Skeletal muscle satellite cell (primary cell): ENCODE measurements around the gene PCED1A.
A peak's percentile ranks its signal among the peaks of the same experiment; 100 is the strongest.

ENCODE experiments used
- H3K27me3 ChIP-seq: 2 replicates; pipeline ENCODE4 v1.7.0; 2013; ENCODE audit warnings: low read length; ENCODE audit not compliant: control insufficient read depth, insufficient read depth
- H3K36me3 ChIP-seq: 2 replicates; pipeline ENCODE4 v1.7.0; 2013; ENCODE audit warnings: mild to moderate bottlenecking, control low read depth, low read length; ENCODE audit not compliant: insufficient read depth
- H3K4me1 ChIP-seq: 2 replicates; pipeline ENCODE4 v1.7.0; 2013; ENCODE audit warnings: low read length; ENCODE audit not compliant: control insufficient read depth, insufficient read depth
- H3K4me2 ChIP-seq: 2 replicates; pipeline ENCODE4 v1.7.0; 2013; ENCODE audit warnings: mild to moderate bottlenecking, low read length
- H3K4me3 ChIP-seq: 2 replicates; pipeline ENCODE4 v1.7.0; 2013; ENCODE audit warnings: low read length
- H3K9ac ChIP-seq: 2 replicates; pipeline ENCODE4 v1.7.0; 2013; ENCODE audit warnings: mild to moderate bottlenecking, low read depth, low read length, moderate library complexity
- H3K9me3 ChIP-seq: replicated peaks from 2 replicates; pipeline ENCODE4 v1.7.0; 2013; ENCODE audit warnings: mild to moderate bottlenecking, control low read depth, low read length

Gene PCED1A

DNA sequence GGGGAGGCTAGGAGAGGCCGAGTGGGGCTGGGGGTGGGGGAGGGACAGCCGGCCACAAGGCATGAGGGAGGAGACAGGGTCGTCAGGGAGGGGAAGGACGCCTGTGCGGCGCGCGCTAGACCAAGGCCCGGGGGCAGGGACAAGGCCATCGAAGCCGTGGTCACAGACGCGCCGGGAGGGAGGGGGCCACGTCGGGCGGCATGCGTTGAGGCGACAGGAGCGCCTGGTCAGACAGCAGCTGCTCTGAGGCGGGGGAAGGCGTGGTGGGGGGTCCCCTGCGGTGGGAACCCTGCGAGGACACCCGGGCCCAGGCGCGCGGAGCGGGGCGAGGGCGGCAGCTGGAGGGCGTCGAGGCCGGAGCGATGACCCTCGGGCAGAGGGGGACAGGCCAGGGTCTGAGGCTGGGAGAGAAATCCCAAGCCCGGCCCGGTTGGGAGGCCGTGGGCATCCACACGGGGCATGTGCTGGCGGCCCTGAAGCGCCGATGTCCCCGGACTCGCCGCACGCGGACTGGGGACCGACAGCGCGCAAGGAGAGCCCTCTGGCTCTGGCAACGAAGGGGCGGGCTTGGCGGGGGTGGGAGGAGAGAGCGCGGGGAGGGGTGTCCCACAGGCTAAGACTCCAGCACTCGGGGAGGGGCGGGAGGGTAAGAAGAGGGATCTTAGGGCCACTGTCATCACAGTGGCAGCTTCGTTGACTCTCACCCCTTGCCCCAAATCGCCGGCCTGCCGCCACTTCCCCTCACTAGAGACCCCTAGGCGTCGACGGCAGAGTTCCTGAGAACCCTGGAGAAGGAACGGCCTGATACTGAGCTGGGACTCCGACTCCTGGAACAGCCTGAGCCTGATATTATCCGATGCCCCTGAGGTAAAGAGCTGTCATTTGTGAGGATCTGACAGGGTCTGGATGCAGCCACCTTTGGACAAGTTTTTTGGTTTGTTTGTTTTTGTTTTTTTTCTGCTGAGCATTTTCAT, 19.3 kb downstream of the PCED1A start:
- no peak overlapping the region for H3K4me2 ChIP-seq
- H3K4me1 ChIP-seq, result peaks cover 10% of the 10 kb centered on the region
- H3K9ac ChIP-seq, result no peak overlapping the region
- H3K4me3 ChIP-seq, result no peak overlapping the region
- H3K27me3 ChIP-seq, result peaks cover 34% of the 10 kb centered on the region
- H3K36me3 ChIP-seq, result no peaks in the 10 kb centered on the region
- no peaks in the 10 kb centered on the region for H3K9me3 ChIP-seq

GRCh38 chr20:2820084-2820895, 20.2 kb downstream of the PCED1A start:
- H3K9ac ChIP-seq, result no peak overlapping the region
- H3K27me3 ChIP-seq, result peaks cover 27% of the 10 kb centered on the region
- H3K4me1 ChIP-seq, result peaks cover 13% of the 10 kb centered on the region
- peak overlapping the region; percentile 24 for H3K4me2 ChIP-seq
- H3K4me3 ChIP-seq, result no peak overlapping the region
- no peaks in the 10 kb centered on the region for H3K36me3 ChIP-seq
- H3K9me3 ChIP-seq, result no peaks in the 10 kb centered on the region

DNA sequence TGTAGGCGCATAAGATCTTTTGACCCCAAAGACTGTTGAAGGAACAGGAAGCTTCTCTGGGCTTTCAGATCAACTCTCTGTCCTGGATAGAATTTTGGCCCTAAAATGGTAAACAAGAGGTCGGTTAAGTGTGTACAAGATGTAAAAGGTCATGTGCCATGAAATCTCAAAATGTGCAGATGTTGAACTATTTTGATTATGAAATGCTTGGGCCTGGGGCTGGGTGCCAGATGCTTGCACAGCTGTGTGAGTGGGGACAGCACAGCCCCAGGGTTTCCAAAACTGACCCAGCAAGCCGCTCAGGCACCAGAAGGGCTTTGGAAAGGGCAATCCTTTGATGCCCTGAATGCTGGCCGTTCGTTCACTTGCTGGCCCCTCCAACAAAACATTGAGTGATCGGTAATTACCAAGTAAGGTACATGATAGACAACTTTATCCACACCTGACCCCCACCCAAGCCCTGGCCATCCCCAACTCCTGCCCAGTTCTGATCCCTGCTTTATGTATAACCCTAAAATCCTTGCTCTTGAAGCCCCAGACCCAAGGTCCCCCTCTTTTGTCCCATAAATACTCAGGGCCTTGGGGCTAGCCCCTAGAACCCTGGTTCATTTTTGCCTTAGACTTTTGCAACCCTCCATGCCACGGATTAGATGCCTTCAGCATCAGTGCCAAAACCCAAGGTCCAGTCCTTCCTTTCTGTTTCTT, 22.4 kb downstream of the PCED1A start:
- Histone ChIP-seq H3K36me3 (no peaks in the 10 kb centered on the region), H3K4me2 (no peak overlapping the region), H3K9ac (no peak overlapping the region), H3K9me3 (no peaks in the 10 kb centered on the region), H3K4me3 (no peak overlapping the region), H3K27me3 (peaks cover 27% of the 10 kb centered on the region), H3K4me1 (peaks cover 28% of the 10 kb centered on the region)

GRCh38 chr20:2817341-2817726, 23.1 kb downstream of the PCED1A start:
- H3K4me3 ChIP-seq, result no peak overlapping the region
- no peak overlapping the region for H3K4me2 ChIP-seq
- no peaks in the 10 kb centered on the region for H3K36me3 ChIP-seq
- H3K27me3 ChIP-seq, result peaks cover 27% of the 10 kb centered on the region
- H3K9ac ChIP-seq, result no peak overlapping the region
- H3K4me1 ChIP-seq, result peaks cover 28% of the 10 kb centered on the region
- no peaks in the 10 kb centered on the region for H3K9me3 ChIP-seq

- Histone ChIP-seq H3K27me3 (peaks cover 27% of the 10 kb centered on the region), H3K9me3 (no peaks in the 10 kb centered on the region), H3K4me3 (no peak overlapping the region), H3K4me1 (peaks cover 28% of the 10 kb centered on the region), H3K9ac (no peak overlapping the region), H3K36me3 (no peaks in the 10 kb centered on the region), H3K4me2 (no peak overlapping the region)
Measured at GRCh38 chr20:2816583-2817340, 23.7 kb downstream of the PCED1A start.

DNA sequence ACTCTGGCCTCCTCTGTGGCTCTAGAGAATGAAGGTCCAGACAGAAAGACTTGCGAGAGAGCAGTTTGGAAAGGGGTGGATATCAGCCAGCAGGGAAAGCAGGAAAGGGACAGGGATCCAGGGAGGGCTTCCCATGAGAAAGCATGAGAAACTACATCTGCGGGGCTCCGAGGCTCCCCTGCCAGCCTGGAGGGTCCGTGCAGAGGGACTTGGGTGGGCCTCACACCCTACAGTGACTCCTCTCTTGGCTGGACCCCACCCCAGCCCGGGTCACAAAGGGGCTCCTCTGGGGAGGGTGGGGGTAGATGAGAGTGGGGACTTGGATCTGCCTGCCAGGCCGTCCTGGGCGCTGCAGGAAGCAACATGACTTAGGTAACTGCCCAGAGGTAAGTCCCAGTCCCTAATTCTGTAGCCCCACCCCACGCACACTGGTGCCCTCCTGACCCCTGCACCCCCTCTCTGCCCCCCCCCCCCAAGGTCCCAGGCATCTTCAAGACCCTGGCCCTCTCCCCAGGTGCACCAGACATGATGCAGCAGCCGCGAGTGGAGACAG, 24.3 kb downstream of the PCED1A start, which contains the start of gene TMEM239:
Gene TMEM239, plus strand, starts transcription at position 335 of the 553 bp plus-strand sequence. Its CDS starts 191 bp downstream, at position 526.
- peaks cover 28% of the 10 kb centered on the region for H3K4me1 ChIP-seq
- peak within 1 kb of the TSS; percentile 54 for H3K4me2 ChIP-seq
- no peak within 1 kb of the TSS for H3K9ac ChIP-seq
- no peak within 1 kb of the TSS for H3K4me3 ChIP-seq
- H3K9me3 ChIP-seq, result no peaks in the 10 kb centered on the region
- peaks cover 21% of the 10 kb centered on the region for H3K27me3 ChIP-seq
- no peaks in the 10 kb centered on the region for H3K36me3 ChIP-seq

DNA sequence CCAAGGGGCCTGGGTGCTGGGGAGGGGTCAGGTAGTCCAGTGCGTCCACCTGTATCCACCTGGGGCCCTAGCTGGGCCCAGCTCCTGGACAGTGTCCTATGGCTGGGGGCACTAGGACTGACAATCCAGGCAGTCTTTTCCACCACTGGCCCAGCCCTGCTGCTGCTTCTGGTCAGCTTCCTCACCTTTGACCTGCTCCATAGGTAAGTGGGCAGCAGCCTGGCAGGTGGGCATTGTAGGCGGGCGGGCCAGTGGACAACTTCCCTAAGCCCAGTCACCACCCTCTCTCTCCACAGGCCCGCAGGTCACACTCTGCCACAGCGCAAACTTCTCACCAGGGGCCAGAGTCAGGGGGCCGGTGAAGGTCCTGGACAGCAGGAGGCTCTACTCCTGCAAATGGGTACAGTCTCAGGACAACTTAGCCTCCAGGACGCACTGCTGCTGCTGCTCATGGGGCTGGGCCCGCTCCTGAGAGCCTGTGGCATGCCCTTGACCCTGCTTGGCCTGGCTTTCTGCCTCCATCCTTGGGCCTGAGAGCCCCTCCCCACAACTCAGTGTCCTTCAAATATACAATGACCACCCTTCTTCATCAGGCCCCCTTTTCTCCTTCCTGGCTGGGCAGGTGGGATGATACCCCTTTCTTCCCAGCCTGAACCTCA, 25.1 kb downstream of the PCED1A start:
- Histone ChIP-seq H3K4me2 (peak overlapping the region; percentile 54), H3K9ac (no peak overlapping the region), H3K27me3 (peaks cover 16% of the 10 kb centered on the region), H3K4me3 (no peak overlapping the region), H3K36me3 (no peaks in the 10 kb centered on the region), H3K9me3 (no peaks in the 10 kb centered on the region), H3K4me1 (peaks cover 26% of the 10 kb centered on the region)

GRCh38 chr20:2814587-2815051, 25.8 kb downstream of the PCED1A start, which contains the start of gene C20orf141:
TSS of gene C20orf141 (plus strand) at chr20:2814987. CDS start at chr20:2815185, 198 bp downstream.
- no peak within 1 kb of the TSS for H3K9ac ChIP-seq
- no peaks in the 10 kb centered on the region for H3K36me3 ChIP-seq
- H3K9me3 ChIP-seq, result no peaks in the 10 kb centered on the region
- H3K4me3 ChIP-seq, result no peak within 1 kb of the TSS
- peak within 1 kb of the TSS; percentile 54 for H3K4me2 ChIP-seq
- H3K4me1 ChIP-seq, result peaks cover 19% of the 10 kb centered on the region
- H3K27me3 ChIP-seq, result peaks cover 10% of the 10 kb centered on the region

GRCh38 chr20:2814076-2814475, 26.4 kb downstream of the PCED1A start:
- Histone ChIP-seq H3K4me3 (no peak overlapping the region), H3K27me3 (peaks cover 8% of the 10 kb centered on the region), H3K4me2 (peak overlapping the region; percentile 36), H3K4me1 (peaks cover 18% of the 10 kb centered on the region), H3K36me3 (no peaks in the 10 kb centered on the region), H3K9ac (no peak overlapping the region), H3K9me3 (no peaks in the 10 kb centered on the region)

- H3K4me2 ChIP-seq, result no peak overlapping the region
- H3K27me3 ChIP-seq, result peaks cover 15% of the 10 kb centered on the region
Measured at GRCh38 chr20:2812189-2812588, 28.3 kb downstream of the PCED1A start.

More at GRCh38 chr20:2812189-2812588, 28.3 kb downstream of the PCED1A start:
- no peaks in the 10 kb centered on the region for H3K36me3 ChIP-seq
- H3K9me3 ChIP-seq, result no peaks in the 10 kb centered on the region
- H3K9ac ChIP-seq, result no peak overlapping the region
- H3K4me1 ChIP-seq, result peaks cover 18% of the 10 kb centered on the region
- H3K4me3 ChIP-seq, result no peak overlapping the region
